Nephron (organoid): ENCODE data around the gene RDH14.
A peak's percentile ranks its signal among the peaks of the same experiment; 100 is the strongest.

Experiments used
- H3K27ac Mint-ChIP-seq, 3 experiments: 2 replicates each; pipeline ENCODE4 v1.8.0; 2020; ENCODE audit warnings: mixed read lengths in 3 of 3, mild to moderate bottlenecking in 2 of 3, moderate library complexity in 1 of 3
- H3K27me3 Mint-ChIP-seq: 2 replicates; pipeline ENCODE4 v1.8.0; 2021; ENCODE audit warnings: low read depth, mild to moderate bottlenecking, moderate library complexity, mixed read lengths
- H3K36me3 Mint-ChIP-seq: 2 replicates; pipeline ENCODE4 v1.8.0; 2020; ENCODE audit warnings: low read depth, mixed read lengths
- H3K4me1 Mint-ChIP-seq: 2 replicates; pipeline ENCODE4 v1.8.0; 2020; ENCODE audit warnings: mixed read lengths
- H3K4me3 Mint-ChIP-seq, 3 experiments: 2 replicates each; pipeline ENCODE4 v1.8.0; 2020; ENCODE audit warnings: mild to moderate bottlenecking in 3 of 3, mixed read lengths in 3 of 3, moderate library complexity in 2 of 3
- H3K9me3 Mint-ChIP-seq: 2 replicates; pipeline ENCODE4 v1.8.0; 2020; ENCODE audit warnings: mixed read lengths
- TF ChIP-seq, protein P1 (sequence below), 3 experiments: fragments of 200-600 bp; sonication (generic); IDR thresholded peaks; one replicate each; pipeline ENCODE4 v1.5.0; 2021; ENCODE audit warnings: antibody characterized with exemption in 3 of 3; ENCODE audit not compliant: unreplicated experiment in 3 of 3

The RDH14 gene

DNA sequence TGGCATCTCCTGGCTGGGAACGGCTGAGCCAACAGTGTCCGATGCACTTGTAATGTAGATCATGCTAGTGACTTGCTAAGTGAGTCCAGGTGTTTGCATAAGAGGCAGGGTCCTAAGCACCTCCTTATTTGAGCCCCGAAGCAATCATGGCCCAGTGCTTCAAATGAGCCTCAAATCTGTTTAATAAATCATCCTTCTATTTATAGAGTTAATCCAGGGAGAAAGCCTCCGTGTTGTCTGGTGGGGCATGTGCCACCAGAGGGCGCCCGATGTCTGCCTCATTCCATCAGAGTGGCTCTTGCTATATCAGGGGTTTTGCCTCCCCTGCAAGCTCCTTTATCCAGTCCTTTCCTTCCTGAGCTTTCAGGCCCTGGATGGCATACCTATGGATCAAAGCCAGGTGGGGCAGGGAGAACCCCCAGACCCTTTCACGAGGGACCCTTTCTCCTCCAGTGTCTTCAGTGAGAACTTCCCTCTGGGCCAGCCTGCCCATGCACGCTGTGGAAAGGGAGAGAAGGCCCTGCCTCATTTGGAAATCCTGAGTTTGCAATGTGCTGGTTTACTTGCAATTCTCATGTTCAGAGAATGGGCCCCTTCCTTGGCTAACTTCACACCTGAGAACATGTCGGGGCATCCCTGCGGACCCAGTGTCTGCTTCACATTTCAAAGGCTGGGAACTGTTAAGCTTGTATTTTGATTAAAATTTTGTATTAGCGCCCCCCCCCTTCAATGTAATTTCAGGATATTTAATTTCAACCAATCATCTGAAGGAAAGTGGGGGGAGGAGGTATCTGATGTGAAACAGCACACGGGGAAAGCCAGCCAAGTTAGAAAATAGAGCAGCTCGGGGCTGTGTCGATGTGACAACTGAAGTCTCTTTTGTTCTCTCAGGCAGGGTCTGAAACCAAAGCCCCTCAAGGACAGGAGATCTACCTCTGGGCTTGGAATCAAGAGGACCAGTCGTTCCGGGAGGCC is 39.7 kb downstream of the RDH14 start:
- H3K9me3 Mint-ChIP-seq = no peaks in the 10 kb centered on the region
- H3K27ac Mint-ChIP-seq = peak overlapping the region; percentile 19 to 77 (median 66)
- H3K4me3 Mint-ChIP-seq = peak overlapping the region in 1 of 3 experiments; percentile 10
- H3K27me3 Mint-ChIP-seq = peaks cover 20% of the 10 kb centered on the region
- peaks cover 59% of the 10 kb centered on the region for H3K4me1 Mint-ChIP-seq
- TF ChIP-seq, protein P1, sequence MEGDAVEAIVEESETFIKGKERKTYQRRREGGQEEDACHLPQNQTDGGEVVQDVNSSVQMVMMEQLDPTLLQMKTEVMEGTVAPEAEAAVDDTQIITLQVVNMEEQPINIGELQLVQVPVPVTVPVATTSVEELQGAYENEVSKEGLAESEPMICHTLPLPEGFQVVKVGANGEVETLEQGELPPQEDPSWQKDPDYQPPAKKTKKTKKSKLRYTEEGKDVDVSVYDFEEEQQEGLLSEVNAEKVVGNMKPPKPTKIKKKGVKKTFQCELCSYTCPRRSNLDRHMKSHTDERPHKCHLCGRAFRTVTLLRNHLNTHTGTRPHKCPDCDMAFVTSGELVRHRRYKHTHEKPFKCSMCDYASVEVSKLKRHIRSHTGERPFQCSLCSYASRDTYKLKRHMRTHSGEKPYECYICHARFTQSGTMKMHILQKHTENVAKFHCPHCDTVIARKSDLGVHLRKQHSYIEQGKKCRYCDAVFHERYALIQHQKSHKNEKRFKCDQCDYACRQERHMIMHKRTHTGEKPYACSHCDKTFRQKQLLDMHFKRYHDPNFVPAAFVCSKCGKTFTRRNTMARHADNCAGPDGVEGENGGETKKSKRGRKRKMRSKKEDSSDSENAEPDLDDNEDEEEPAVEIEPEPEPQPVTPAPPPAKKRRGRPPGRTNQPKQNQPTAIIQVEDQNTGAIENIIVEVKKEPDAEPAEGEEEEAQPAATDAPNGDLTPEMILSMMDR (IDR thresholded peaks at IDR 0.05; ENCODE audit: unreplicated experiment in 3 of 3) = peak; percentile 92 to 96 (median 93)
- H3K36me3 Mint-ChIP-seq = no peaks in the 10 kb centered on the region

DNA sequence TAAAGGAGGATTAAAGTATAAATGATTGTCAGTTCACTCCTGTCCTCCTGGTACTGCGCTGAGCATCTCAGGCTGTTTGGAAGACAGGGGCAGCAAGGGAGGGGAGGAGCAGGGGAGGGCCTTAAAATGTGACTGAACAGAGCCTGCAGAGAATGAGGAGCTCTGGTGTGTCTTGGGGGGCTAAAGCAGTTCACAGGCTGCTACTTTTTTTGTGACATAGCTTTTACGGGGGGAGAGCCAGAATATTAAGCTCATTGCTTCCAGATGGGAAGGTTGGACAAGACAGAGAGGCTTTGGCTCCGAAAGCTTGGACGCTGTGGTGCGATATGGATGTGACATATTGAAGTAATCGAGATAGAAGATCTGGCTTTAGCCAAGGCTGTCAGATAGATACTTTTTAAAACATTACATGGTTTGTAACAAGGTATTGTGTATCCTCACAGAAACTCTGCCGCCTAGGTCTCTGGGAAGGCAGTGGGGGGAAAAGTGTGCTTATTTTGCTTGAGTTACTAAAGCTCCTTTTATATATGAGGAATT is 40.5 kb downstream of the RDH14 start:
- TF ChIP-seq, protein P1 (IDR thresholded peaks at IDR 0.05; ENCODE audit: unreplicated experiment in 3 of 3) = no peak
- Mint-ChIP-seq H3K4me3 (peak overlapping the region in 1 of 3 experiments; percentile 10), H3K9me3 (no peaks in the 10 kb centered on the region), H3K27me3 (peaks cover 23% of the 10 kb centered on the region), H3K4me1 (peaks cover 58% of the 10 kb centered on the region), H3K36me3 (no peaks in the 10 kb centered on the region), H3K27ac (peak overlapping the region; percentile 19 to 77 (median 66))

DNA sequence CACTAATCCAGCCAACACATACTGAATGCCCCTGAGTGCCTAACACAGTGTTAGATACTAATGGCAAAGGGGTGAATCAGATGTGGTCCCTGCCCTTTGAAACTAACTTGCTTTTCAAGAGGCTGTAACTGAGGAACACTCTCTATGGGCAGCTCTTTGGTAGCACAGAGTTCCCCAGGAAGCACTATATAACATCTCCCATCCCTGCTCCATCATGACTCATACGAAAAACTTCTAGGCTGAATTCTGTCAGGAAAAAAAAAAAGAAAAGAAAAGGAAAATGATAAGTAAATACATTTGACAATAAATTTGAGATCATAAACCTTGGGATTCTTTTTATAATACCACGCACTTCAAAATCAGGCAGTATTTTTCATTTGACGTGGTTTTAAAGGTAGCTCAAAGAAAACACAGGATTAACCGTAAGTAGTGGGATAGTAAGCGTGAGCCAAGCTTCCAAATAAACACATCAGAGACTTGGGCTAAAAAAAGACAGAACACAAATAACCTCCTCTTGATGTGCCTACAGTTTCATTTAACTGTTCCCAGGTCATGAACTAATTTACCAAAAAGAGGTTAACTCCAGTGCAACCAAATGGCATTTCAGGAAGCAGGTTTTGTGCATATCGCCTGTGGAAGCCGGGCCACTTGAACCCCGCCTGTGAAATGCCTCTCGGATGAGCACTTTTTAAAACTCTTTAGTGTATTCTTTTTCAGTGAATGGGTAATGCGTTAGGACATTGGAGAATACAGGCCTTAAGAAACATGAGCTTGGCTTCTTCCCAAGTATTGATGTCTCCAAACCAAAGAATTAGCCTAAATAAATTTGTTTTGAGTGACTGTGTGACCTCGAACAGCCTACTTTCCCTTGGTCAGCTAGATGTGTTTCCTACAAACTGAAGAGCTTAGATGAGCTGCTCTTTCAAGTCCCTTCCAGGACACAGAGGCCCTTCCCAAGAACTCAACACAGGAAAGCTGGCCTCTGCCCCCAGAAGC is 42.0 kb downstream of the RDH14 start:
- Mint-ChIP-seq H3K9me3 (no peaks in the 10 kb centered on the region), H3K4me3 (no peak overlapping the region), H3K27ac (peak overlapping the region; percentile 9 to 44 (median 39)), H3K27me3 (peaks cover 23% of the 10 kb centered on the region), H3K36me3 (no peaks in the 10 kb centered on the region), H3K4me1 (peaks cover 59% of the 10 kb centered on the region)
- TF ChIP-seq, protein P1 (IDR thresholded peaks at IDR 0.05; ENCODE audit: unreplicated experiment in 3 of 3) = no peak

DNA sequence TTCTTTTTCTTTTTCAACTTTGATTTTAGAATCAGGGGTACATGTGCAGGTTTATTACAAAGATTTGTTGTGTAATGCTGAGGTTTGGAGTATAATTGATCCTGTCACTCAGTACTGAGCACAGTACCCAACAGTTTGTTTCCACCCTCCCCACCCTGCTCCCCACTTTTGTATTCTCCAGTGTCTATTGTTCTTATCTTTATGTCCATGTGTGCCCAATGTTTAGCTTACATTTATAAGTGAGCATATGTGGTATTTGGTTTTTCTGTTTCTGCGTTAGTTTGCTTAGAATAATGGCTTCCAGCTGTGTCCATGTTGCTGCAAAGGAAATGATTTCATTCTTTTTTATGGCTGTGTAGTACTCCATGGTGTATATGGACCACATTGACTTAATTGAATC is 43.1 kb downstream of the RDH14 start:
- Mint-ChIP-seq H3K27me3 (peaks cover 23% of the 10 kb centered on the region), H3K4me1 (peaks cover 51% of the 10 kb centered on the region), H3K27ac (no peak overlapping the region), H3K9me3 (no peaks in the 10 kb centered on the region), H3K4me3 (no peak overlapping the region), H3K36me3 (no peaks in the 10 kb centered on the region)
- TF ChIP-seq, protein P1 (IDR thresholded peaks at IDR 0.05; ENCODE audit: unreplicated experiment in 3 of 3) = no peak

DNA sequence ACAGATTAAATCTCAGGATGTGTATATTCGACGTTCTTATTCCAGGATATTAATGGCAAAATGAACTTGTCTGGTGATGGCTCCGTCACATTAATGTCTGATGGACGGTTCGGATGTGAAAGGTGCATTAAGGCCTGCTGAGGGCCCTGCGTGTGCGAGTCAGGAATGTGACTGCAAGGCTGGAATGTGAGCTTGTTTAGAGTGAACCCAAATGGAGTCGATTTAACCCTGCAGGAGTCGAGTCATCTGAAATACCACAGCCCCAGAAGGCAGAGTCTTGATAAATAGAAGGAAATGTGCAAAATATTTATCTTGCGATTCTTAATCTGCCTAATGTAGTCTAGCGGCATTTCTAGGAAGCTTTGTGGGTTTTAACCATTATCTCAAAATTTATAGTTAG is 44.3 kb downstream of the RDH14 start:
- TF ChIP-seq, protein P1 (IDR thresholded peaks at IDR 0.05; ENCODE audit: unreplicated experiment in 3 of 3) = no peak
- Mint-ChIP-seq H3K9me3 (no peaks in the 10 kb centered on the region), H3K27ac (peak overlapping the region in 2 of 3 experiments; percentile 24 to 68), H3K4me1 (peaks cover 39% of the 10 kb centered on the region), H3K4me3 (no peak overlapping the region), H3K36me3 (no peaks in the 10 kb centered on the region), H3K27me3 (peaks cover 18% of the 10 kb centered on the region)
